HCT116 (cell line): ENCODE data around the gene DYNC1LI1. TPM values are rescaled to one million over a fixed set of nuclear protein-coding genes. Genes with fewer than 3 reads are reported as not detected.

ENCODE experiments used
- ATAC-seq: fragments of 200-7000 bp; cut with Tn5 transposase; 2 replicates; pipeline ENCODE4 v1.9.1; 2020; ENCODE audit warnings: mild to moderate bottlenecking, moderate library complexity
- BruUV-seq: library from RNA; stranded (reverse); fragments of 400-500 nt; replicated peaks from 2 replicates; lab custom pipeline; 2021; lab: Mats Ljungman, UMichigan
- CTCF ChIA-PET: fragments of 300-600 bp; sonication (Branson Sonifier 250); formaldehyde crosslinking; loops from one replicate; lab custom pipeline; 2021; ENCODE audit warnings: antibody characterized with exemption; lab: Charles Lee
- POLR2A ChIA-PET: fragments of 300-600, 350-600 bp; sonication (Branson Sonifier 250); formaldehyde crosslinking; loops from one replicate; lab custom pipeline; 2021; ENCODE audit warnings: antibody characterized with exemption; lab: Charles Lee
- RAD21 ChIA-PET, 2 experiments: fragments of 300-600 bp; sonication (Branson Sonifier 250); formaldehyde crosslinking; loops; one replicate each; lab custom pipeline; 2023; ENCODE audit warnings: low total read pairs in 2 of 2; ENCODE audit not compliant: uncharacterized antibody in 2 of 2, unreplicated experiment in 2 of 2, low non-redundant PET in 1 of 2; lab: Charles Lee
- DNase-seq: peaks from one replicate; pipeline ENCODE4 v3.0.0-alpha.2; 2010; ENCODE audit warnings: low read depth, low spot score
- H2AFZ ChIP-seq: fragments of 200-600 bp; shearing (Covaris generic), sonication (generic); 2 replicates; pipeline ENCODE4 v1.6.1; 2017; ENCODE audit warnings: low read depth, mixed run types, mixed read lengths, antibody characterized with exemption, low read length; ENCODE audit not compliant: poor library complexity, severe bottlenecking
- H3K27ac ChIP-seq: 2 replicates; pipeline ENCODE4 v1.5.1; 2012; ENCODE audit warnings: low read depth, low read length
- H3K27me3 ChIP-seq: fragments of 200-600 bp; sonication (generic); 2 replicates; pipeline ENCODE4 v1.6.1; 2016; ENCODE audit warnings: mixed run types, low read length, mixed read lengths; ENCODE audit not compliant: insufficient read depth
- H3K36me3 ChIP-seq, 2 experiments: fragments of 200-500 bp in 1 of 2; fragments of 200-600 bp in 1 of 2; sonication (Bioruptor generic) in 1 of 2; sonication (generic) in 1 of 2; 2 replicates each; pipeline versions ENCODE4 v1.5.1 to v1.6.1; 2014 to 2016; ENCODE audit warnings: low read length in 2 of 2, inconsistent platforms in 1 of 2, mixed read lengths in 1 of 2, mixed run types in 1 of 2; ENCODE audit not compliant: insufficient read depth in 2 of 2, control insufficient read depth in 1 of 2
- H3K4me1 ChIP-seq, 2 experiments: fragments of 200-600 bp in 1 of 2; sonication (generic) in 1 of 2; 2 replicates each; pipeline versions ENCODE4 v1.5.1 to v1.6.1; 2012 to 2017; ENCODE audit warnings: low read length in 2 of 2, inconsistent platforms in 1 of 2, mild to moderate bottlenecking in 1 of 2, mixed read lengths in 1 of 2, mixed run types in 1 of 2, moderate library complexity in 1 of 2; ENCODE audit not compliant: insufficient read depth in 2 of 2, control insufficient read depth in 1 of 2
- H3K4me2 ChIP-seq: fragments of 200-600 bp; sonication (generic); 2 replicates; pipeline ENCODE4 v1.6.1; 2017; ENCODE audit warnings: mixed run types, low read length, mixed read lengths
- H3K4me3 ChIP-seq, 2 experiments: fragments of 200-600 bp in 1 of 2; sonication (generic) in 1 of 2; replicated peaks in 1 of 2; 2 replicates each; pipeline ENCODE4 v1.5.1; 2011 to 2016; ENCODE audit warnings: low read length in 2 of 2, control low read depth in 1 of 2, low read depth in 1 of 2, mild to moderate bottlenecking in 1 of 2, mixed read lengths in 1 of 2, mixed run types in 1 of 2
- H3K79me2 ChIP-seq: fragments of 200-600 bp; sonication (generic); 2 replicates; pipeline ENCODE4 v1.6.1; 2017; ENCODE audit warnings: mild to moderate bottlenecking, mixed run types, low read length, moderate library complexity, mixed read lengths; ENCODE audit not compliant: insufficient read depth
- H3K9ac ChIP-seq: fragments of 200-600 bp; sonication (generic); 2 replicates; pipeline ENCODE4 v1.6.1; 2016; ENCODE audit warnings: low read length, mixed read lengths
- H3K9me2 ChIP-seq: fragments of 200-600 bp; sonication (generic), shearing (Covaris generic); 2 replicates; pipeline ENCODE4 v1.6.1; 2017; ENCODE audit warnings: mixed run types, mild to moderate bottlenecking, moderate library complexity; ENCODE audit not compliant: insufficient read depth
- H3K9me3 ChIP-seq, 2 experiments: fragments of 200-500 bp in 1 of 2; fragments of 200-600 bp in 1 of 2; sonication (Bioruptor generic) in 1 of 2; sonication (generic) in 1 of 2; 2 replicates each; pipeline ENCODE4 v1.6.1; 2014 to 2017; ENCODE audit warnings: low read length in 2 of 2, mixed read lengths in 2 of 2, inconsistent platforms in 1 of 2, low read depth in 1 of 2, mild to moderate bottlenecking in 1 of 2, mixed run types in 1 of 2, moderate library complexity in 1 of 2; ENCODE audit not compliant: control insufficient read depth in 1 of 2, insufficient read depth in 1 of 2
- H4K20me1 ChIP-seq: fragments of 200-600 bp; sonication (generic), shearing (Covaris generic); 2 replicates; pipeline ENCODE4 v1.6.1; 2017; ENCODE audit warnings: mixed run types, mild to moderate bottlenecking, moderate library complexity; ENCODE audit not compliant: insufficient read depth
- CBX3 ChIP-seq: IDR thresholded peaks from 2 replicates; pipeline ENCODE4 v1.6.1; 2012; ENCODE audit warnings: low read depth
- CEBPB ChIP-seq: IDR thresholded peaks from 2 replicates; pipeline ENCODE4 v1.6.1; 2012; ENCODE audit warnings: low read depth
- EGR1 ChIP-seq: IDR thresholded peaks from 2 replicates; pipeline ENCODE4 v1.6.1; 2012; ENCODE audit warnings: low read depth
- ELF1 ChIP-seq: IDR thresholded peaks from 2 replicates; pipeline ENCODE4 v1.6.1; 2012; ENCODE audit warnings: low read depth, borderline replicate concordance
- EZH2 ChIP-seq: fragments of 200-600 bp; sonication (generic); IDR thresholded peaks from 2 replicates; pipeline ENCODE4 v1.6.1; 2017; ENCODE audit warnings: antibody characterized with exemption, mixed run types
- FOSL1 ChIP-seq: IDR thresholded peaks from 2 replicates; pipeline ENCODE4 v1.6.1; 2012; ENCODE audit warnings: low read depth
- MAX ChIP-seq: IDR thresholded peaks from 2 replicates; pipeline ENCODE4 v1.6.1; 2012
- RAD21 ChIP-seq: IDR thresholded peaks from 2 replicates; pipeline ENCODE4 v1.6.1; 2012; ENCODE audit warnings: low read depth, mild to moderate bottlenecking
- SIN3A ChIP-seq: IDR thresholded peaks from 2 replicates; pipeline ENCODE4 v1.6.1; 2012; ENCODE audit warnings: low read depth
- SRF ChIP-seq: IDR thresholded peaks from 2 replicates; pipeline ENCODE4 v1.6.1; 2012; ENCODE audit warnings: low read depth
- TCF7L2 ChIP-seq: IDR thresholded peaks from 2 replicates; pipeline ENCODE4 v1.7.0; 2011; ENCODE audit warnings: borderline replicate concordance, inconsistent platforms; ENCODE audit not compliant: insufficient read depth, insufficient read length; ENCODE audit errors: extremely low read depth
- YY1 ChIP-seq: IDR thresholded peaks from 2 replicates; pipeline ENCODE4 v1.6.1; 2011; ENCODE audit warnings: low read length, low read depth, moderate library complexity, mild to moderate bottlenecking; ENCODE audit not compliant: insufficient replicate concordance; ENCODE audit errors: extremely low read depth
- ZFX ChIP-seq: fragments of 450-650 bp; IDR thresholded peaks from 2 replicates; pipeline ENCODE4 v1.6.1; 2017
- ZNF274 ChIP-seq: fragments of 200-500 bp; sonication (Bioruptor generic); IDR thresholded peaks from 2 replicates; pipeline ENCODE4 v1.6.1; 2014; ENCODE audit warnings: mild to moderate bottlenecking, low read depth, low read length, inconsistent platforms
- intact Hi-C: fragments of 100-400 bp; cut with micrococcal nuclease; formaldehyde crosslinking; loops from 2 replicates; pipeline ENCODE4 v1.10.0; 2022
- total RNA-seq: library from RNA; stranded (reverse); gene quantifications from one replicate; pipeline ENCODE4 v1.2.1, GENCODE V29; 2021; ENCODE audit not compliant: unreplicated experiment
- TF ChIP-seq, protein P1 (sequence below): IDR thresholded peaks from 2 replicates; pipeline ENCODE4 v1.6.1; 2012; ENCODE audit warnings: low read depth

DYNC1LI1 gene
- total RNA-seq, 1 experiment from 2014 or later, result 39.4 TPM

DNA sequence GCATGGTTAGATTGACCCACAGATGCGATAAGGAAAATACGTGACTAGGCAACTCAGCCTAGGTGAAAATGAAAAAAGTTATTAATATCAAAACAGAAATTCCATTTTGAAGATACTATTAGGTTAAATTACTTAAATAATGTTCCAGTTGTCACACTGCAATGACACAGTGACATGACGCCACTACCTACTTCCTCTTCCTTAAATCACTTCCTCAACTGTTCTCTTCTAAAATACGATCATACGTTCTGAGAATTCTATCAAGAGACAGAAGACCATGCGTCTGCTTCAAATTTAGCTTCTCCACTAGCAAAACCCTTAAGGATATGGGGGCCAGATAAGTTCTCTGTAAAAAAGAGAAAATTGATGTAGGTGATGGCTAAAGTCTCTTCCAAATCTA, 86.2 kb downstream of the DYNC1LI1 start:
- Histone ChIP-seq H3K36me3 (peaks cover 3 to 8% of the 10 kb centered on the region in 2 experiments; a peak in 1 of 4 replicates), H3K9ac (no peak overlapping the region), H3K27ac (no peak overlapping the region), H3K79me2 (no peaks in the 10 kb centered on the region; the same call in 1 of the 2 replicates), H3K9me3 (no peaks in the 10 kb centered on the region), H3K9me2 (no peaks in the 10 kb centered on the region), H2AFZ (no peak overlapping the region), H4K20me1 (no peaks in the 10 kb centered on the region), H3K4me2 (no peak overlapping the region), H3K4me3 (no peak overlapping the region), H3K27me3 (no peaks in the 10 kb centered on the region), H3K4me1 (no peaks in the 10 kb centered on the region)
- intact Hi-C loops, result no loop called here
- BruUV-seq, result no TSS peak
- RAD21 ChIA-PET, result no interaction called here
- TF ChIP-seq TCF7L2 (no peak), ZNF274 (no peak), SIN3A (no peak), CEBPB (no peak), SRF (no peak), ZFX (no peak), EZH2 (no peak), CBX3 (no peak), MAX (no peak), FOSL1 (no peak), RAD21 (no peak), YY1 (no peak), ELF1 (no peak), EGR1 (no peak)
- TF ChIP-seq, protein P1, sequence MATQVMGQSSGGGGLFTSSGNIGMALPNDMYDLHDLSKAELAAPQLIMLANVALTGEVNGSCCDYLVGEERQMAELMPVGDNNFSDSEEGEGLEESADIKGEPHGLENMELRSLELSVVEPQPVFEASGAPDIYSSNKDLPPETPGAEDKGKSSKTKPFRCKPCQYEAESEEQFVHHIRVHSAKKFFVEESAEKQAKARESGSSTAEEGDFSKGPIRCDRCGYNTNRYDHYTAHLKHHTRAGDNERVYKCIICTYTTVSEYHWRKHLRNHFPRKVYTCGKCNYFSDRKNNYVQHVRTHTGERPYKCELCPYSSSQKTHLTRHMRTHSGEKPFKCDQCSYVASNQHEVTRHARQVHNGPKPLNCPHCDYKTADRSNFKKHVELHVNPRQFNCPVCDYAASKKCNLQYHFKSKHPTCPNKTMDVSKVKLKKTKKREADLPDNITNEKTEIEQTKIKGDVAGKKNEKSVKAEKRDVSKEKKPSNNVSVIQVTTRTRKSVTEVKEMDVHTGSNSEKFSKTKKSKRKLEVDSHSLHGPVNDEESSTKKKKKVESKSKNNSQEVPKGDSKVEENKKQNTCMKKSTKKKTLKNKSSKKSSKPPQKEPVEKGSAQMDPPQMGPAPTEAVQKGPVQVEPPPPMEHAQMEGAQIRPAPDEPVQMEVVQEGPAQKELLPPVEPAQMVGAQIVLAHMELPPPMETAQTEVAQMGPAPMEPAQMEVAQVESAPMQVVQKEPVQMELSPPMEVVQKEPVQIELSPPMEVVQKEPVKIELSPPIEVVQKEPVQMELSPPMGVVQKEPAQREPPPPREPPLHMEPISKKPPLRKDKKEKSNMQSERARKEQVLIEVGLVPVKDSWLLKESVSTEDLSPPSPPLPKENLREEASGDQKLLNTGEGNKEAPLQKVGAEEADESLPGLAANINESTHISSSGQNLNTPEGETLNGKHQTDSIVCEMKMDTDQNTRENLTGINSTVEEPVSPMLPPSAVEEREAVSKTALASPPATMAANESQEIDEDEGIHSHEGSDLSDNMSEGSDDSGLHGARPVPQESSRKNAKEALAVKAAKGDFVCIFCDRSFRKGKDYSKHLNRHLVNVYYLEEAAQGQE, result no peak
- DNase-seq, result no peak
- POLR2A ChIA-PET, result no interaction called here
- CTCF ChIA-PET, result interaction anchor here (1.2 to 2.7 kb wide), 2 partner anchors 14 to 17 kb away, joined by 3 to 8 read pairs; no protein-coding TSS in a partner anchor
- no peak for ATAC-seq
